Neutrophil (primary cell): ENCODE data around the gene SSPN.

Experiments used
- H3K27ac ChIP-seq: fragments of 200-600 bp; sonication (generic); 2 replicates; pipeline ENCODE4 v1.5.1; 2016; ENCODE audit warnings: mild to moderate bottlenecking, moderate library complexity
- H3K27me3 ChIP-seq: fragments of 200-600 bp; sonication (generic); 2 replicates; pipeline ENCODE4 v1.6.0; 2016; ENCODE audit warnings: mild to moderate bottlenecking
- H3K36me3 ChIP-seq: fragments of 200-600 bp; sonication (generic); 2 replicates; pipeline ENCODE4 v1.5.1; 2017
- H3K4me1 ChIP-seq, 2 experiments: fragments of 200-600 bp in 1 of 2; sonication (generic) in 1 of 2; 1 replicate in 1 of 2; 2 replicates in 1 of 2; pipeline versions ENCODE4 v1.5.1 to v1.6.1; 2013 to 2016; ENCODE audit warnings: low read depth in 1 of 2, low read length in 1 of 2, mild to moderate bottlenecking in 1 of 2, moderate library complexity in 1 of 2; ENCODE audit not compliant: control insufficient read depth in 1 of 2, insufficient read depth in 1 of 2
- H3K4me3 ChIP-seq, 2 experiments: fragments of 200-600 bp in 1 of 2; sonication (generic) in 1 of 2; 1 replicate in 1 of 2; 2 replicates in 1 of 2; pipeline ENCODE4 v1.5.1; 2013 to 2016; ENCODE audit warnings: low read depth in 1 of 2, low read length in 1 of 2, mild to moderate bottlenecking in 1 of 2, moderate library complexity in 1 of 2
- H3K9me3 ChIP-seq: fragments of 200-600 bp; sonication (generic); 2 replicates; pipeline ENCODE4 v1.5.1; 2016
- TF ChIP-seq, protein P1 (sequence below): fragments of 200-600 bp; sonication (generic); IDR thresholded peaks from 2 replicates; pipeline ENCODE4 v1.5.1; 2016; ENCODE audit warnings: antibody characterized with exemption

SSPN gene

DNA sequence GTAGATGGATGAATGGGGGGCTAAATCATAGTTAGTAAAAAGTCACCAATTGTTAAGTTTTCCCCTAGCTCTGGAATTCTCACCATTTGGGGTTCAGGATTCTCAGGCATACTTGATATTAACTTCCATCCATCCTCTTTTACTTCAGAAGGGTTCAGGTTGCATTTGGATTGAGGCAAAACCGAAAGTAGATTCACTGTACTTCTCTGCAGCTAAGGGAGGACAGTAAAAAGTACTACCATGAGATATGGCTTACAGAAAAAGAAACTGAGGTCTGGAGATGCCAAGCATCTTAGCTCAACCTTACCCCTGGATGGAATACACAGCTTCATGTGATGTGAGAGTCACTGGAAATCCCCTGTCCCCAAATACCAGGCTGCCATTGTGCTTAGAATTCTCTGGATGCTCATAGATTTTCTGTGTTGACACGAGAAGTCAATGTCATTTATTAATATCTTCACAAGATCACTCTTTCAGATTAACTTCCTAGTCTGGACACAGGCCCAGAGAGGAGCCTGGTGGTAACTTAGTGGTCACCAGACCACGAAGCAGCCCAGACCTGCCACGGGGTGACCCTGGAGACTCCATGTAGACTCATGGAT is 87.1 kb downstream of the SSPN start:
- Histone ChIP-seq H3K4me3 (no peak overlapping the region), H3K27me3 (no peaks in the 10 kb centered on the region), H3K27ac (no peak overlapping the region), H3K36me3 (no peaks in the 10 kb centered on the region), H3K4me1 (peaks cover 2 to 7% of the 10 kb centered on the region in 2 experiments), H3K9me3 (no peaks in the 10 kb centered on the region)
- TF ChIP-seq, protein P1, sequence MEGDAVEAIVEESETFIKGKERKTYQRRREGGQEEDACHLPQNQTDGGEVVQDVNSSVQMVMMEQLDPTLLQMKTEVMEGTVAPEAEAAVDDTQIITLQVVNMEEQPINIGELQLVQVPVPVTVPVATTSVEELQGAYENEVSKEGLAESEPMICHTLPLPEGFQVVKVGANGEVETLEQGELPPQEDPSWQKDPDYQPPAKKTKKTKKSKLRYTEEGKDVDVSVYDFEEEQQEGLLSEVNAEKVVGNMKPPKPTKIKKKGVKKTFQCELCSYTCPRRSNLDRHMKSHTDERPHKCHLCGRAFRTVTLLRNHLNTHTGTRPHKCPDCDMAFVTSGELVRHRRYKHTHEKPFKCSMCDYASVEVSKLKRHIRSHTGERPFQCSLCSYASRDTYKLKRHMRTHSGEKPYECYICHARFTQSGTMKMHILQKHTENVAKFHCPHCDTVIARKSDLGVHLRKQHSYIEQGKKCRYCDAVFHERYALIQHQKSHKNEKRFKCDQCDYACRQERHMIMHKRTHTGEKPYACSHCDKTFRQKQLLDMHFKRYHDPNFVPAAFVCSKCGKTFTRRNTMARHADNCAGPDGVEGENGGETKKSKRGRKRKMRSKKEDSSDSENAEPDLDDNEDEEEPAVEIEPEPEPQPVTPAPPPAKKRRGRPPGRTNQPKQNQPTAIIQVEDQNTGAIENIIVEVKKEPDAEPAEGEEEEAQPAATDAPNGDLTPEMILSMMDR = no peak

DNA sequence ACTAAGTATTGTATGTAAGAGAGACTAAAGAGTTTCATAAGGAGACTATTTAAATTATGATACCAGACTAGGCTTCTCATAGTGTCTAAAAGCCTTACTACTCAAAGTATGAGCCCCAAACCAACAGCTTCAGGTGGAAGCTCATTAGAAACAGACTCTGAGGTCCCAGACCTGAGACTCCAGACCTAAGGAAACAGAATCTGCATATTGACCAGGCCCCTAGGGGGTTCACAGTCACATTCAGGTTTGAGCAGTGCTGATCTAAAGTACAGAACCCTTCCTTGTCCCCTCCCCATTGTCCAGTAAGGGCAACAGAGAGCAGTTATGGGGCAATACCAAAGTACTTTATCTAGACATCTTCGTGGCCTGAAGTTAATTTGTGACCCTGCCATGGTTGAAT is 87.7 kb downstream of the SSPN start:
- no peaks in the 10 kb centered on the region for H3K36me3 ChIP-seq
- H3K9me3 ChIP-seq = no peaks in the 10 kb centered on the region
- H3K4me3 ChIP-seq = no peak overlapping the region
- TF ChIP-seq, protein P1 = no peak
- H3K27me3 ChIP-seq = no peaks in the 10 kb centered on the region
- H3K27ac ChIP-seq = no peak overlapping the region
- peaks cover under 1 to 2% of the 10 kb centered on the region in 2 experiments for H3K4me1 ChIP-seq

DNA sequence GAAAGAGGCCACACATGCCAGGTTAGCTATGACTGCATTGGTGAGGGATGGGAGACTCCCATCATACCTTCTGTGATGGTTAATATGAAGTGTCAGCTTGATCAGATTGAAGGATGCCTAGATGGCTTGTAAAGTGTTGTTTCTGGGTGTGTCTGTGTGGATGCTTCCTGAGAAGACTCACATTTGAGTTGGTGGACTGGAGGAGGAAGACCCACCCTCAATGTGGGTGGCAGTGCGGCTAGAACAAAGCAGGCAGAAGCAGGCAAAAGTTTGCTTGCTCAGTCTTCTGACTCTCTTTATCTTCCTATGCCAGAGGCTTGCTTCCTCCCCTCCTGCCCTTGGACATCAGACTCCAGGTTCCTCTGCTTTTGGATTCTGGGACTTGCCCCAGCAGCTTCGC is 88.2 kb downstream of the SSPN start:
- Histone ChIP-seq H3K36me3 (no peaks in the 10 kb centered on the region), H3K4me3 (no peak overlapping the region), H3K4me1 (peaks cover 0 to 2% of the 10 kb centered on the region in 2 experiments), H3K9me3 (no peaks in the 10 kb centered on the region), H3K27ac (no peak overlapping the region), H3K27me3 (no peaks in the 10 kb centered on the region)
- TF ChIP-seq, protein P1 = no peak

DNA sequence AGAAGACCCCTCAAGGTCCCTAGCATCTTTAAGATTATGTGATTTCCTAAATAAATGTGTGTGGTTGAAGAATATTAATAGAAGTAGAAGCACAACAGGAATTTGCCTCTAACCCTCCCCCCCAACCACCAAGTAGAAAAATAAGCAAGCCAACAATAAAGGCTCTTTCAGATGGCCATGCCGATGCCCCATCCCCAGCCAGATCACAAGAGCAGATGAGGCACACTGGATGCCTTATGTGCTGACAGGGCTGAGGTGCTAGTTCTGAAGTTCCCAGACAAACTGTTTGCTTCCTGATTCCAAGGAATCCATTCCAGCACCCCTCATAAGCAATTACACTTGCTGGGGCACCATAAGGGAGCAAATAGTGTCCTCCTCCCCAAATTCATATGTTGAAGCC is 90.0 kb downstream of the SSPN start:
- H3K9me3 ChIP-seq = no peaks in the 10 kb centered on the region

DNA sequence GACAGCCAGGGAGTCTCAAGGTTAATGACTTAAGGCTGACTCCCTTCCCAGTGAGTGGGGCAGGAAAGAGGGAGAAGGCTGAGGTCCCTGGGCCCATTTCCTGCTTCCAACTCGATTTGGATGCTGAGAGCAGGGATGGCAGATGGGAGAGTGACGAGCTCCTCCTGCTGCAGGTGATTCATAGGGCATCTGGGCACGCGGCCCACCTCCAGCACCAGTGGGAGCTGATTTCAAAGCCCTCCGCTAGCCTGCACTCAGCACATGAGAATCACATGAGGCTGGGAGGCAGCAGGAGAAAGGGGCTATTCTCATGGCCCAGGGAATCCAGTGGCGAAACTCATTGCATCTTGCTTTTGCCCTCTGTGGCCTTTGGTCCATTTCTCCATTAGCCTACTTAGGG is 90.8 kb downstream of the SSPN start:
- Histone ChIP-seq H3K36me3 (no peaks in the 10 kb centered on the region), H3K27ac (no peak overlapping the region), H3K9me3 (no peaks in the 10 kb centered on the region), H3K27me3 (no peaks in the 10 kb centered on the region), H3K4me3 (no peak overlapping the region), H3K4me1 (peaks cover 0 to 2% of the 10 kb centered on the region in 2 experiments)
- TF ChIP-seq, protein P1 = no peak

More for the DNA sequence above, 90.0 kb downstream of the SSPN start:
- Histone ChIP-seq H3K4me1 (peaks cover 0 to 2% of the 10 kb centered on the region in 2 experiments), H3K4me3 (no peak overlapping the region), H3K36me3 (no peaks in the 10 kb centered on the region), H3K27me3 (no peaks in the 10 kb centered on the region), H3K27ac (no peak overlapping the region)
- TF ChIP-seq, protein P1 = no peak
